Bone marrow (tissue), 2 donors: Measurements from ENCODE around the gene ITGA2.

ENCODE experiments used
- DNase-seq, 2 donors: peaks; one replicate each; lab custom pipeline; 2025; lab: John Stamatoyannopoulos, UW

Gene ITGA2

GRCh38 chr5:53017794-53018391, 28.7 kb downstream of the ITGA2 start:
- no peak for DNase-seq

- DNase-seq = no peak
Observed at GRCh38 chr5:53019320-53019719, 30.2 kb downstream of the ITGA2 start.

- no peak for DNase-seq
Observed at GRCh38 chr5:53022930-53023511, 33.9 kb downstream of the ITGA2 start.

GRCh38 chr5:53023969-53024368, 34.8 kb downstream of the ITGA2 start:
- no peak for DNase-seq

GRCh38 chr5:53024535-53024934, 35.4 kb downstream of the ITGA2 start:
- DNase-seq = no peak

- no peak for DNase-seq
Observed at GRCh38 chr5:53025487-53025886, 36.3 kb downstream of the ITGA2 start.

GRCh38 chr5:53027913-53028312, 38.8 kb downstream of the ITGA2 start:
- no peak for DNase-seq

- no peak for DNase-seq
Observed at GRCh38 chr5:53029608-53030007, 40.5 kb downstream of the ITGA2 start.

- DNase-seq = no peak
Observed at GRCh38 chr5:53030893-53031292, 41.7 kb downstream of the ITGA2 start.

GRCh38 chr5:53031695-53032096, 42.5 kb downstream of the ITGA2 start:
- DNase-seq = no peak

GRCh38 chr5:53032188-53032587, 43.0 kb downstream of the ITGA2 start:
- no peak for DNase-seq

- DNase-seq = no peak
Observed at GRCh38 chr5:53034832-53035231, 45.7 kb downstream of the ITGA2 start.

- no peak for DNase-seq
Observed at GRCh38 chr5:53035868-53036381, 46.8 kb downstream of the ITGA2 start.

GRCh38 chr5:53037141-53037859, 48.1 kb downstream of the ITGA2 start:
- DNase-seq = no peak

- DNase-seq = no peak
Observed at GRCh38 chr5:53038196-53038847, 49.2 kb downstream of the ITGA2 start.

GRCh38 chr5:53039855-53040254, 50.7 kb downstream of the ITGA2 start:
- DNase-seq = no peak

GRCh38 chr5:53041071-53041692, 52.0 kb downstream of the ITGA2 start:
- no peak for DNase-seq

GRCh38 chr5:53041740-53042139, 52.6 kb downstream of the ITGA2 start:
- no peak for DNase-seq

GRCh38 chr5:53045263-53045662, 56.1 kb downstream of the ITGA2 start:
- no peak for DNase-seq

- no peak for DNase-seq
Observed at GRCh38 chr5:53048248-53048647, 59.1 kb downstream of the ITGA2 start.

- DNase-seq = no peak
Observed at GRCh38 chr5:53052499-53052898, 63.3 kb downstream of the ITGA2 start.

- DNase-seq = no peak
Observed at GRCh38 chr5:53053364-53053763, 64.2 kb downstream of the ITGA2 start.
